GM04503 (cell line): ENCODE results near the gene ATXN1.

ENCODE experiments used
- DNase-seq: peaks from one replicate; pipeline ENCODE4 v3.0.0-alpha.2; 2012; ENCODE audit warnings: low read depth

ATXN1 gene

DNA sequence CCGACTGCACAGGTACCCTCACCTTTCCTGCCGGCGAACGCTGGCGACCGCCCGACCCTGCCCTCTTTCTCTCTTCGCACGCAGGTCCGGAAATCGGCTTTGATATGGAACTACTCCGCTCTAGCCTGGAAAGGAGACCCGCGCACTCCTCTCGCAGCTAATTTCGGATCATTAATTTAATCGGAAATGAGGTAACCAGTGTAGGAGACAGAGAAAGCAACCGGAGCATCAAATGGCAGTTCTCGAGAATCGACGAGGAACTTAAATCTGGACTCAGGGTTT, 949 bp upstream of the ATXN1 start:
- no peak for DNase-seq

DNA sequence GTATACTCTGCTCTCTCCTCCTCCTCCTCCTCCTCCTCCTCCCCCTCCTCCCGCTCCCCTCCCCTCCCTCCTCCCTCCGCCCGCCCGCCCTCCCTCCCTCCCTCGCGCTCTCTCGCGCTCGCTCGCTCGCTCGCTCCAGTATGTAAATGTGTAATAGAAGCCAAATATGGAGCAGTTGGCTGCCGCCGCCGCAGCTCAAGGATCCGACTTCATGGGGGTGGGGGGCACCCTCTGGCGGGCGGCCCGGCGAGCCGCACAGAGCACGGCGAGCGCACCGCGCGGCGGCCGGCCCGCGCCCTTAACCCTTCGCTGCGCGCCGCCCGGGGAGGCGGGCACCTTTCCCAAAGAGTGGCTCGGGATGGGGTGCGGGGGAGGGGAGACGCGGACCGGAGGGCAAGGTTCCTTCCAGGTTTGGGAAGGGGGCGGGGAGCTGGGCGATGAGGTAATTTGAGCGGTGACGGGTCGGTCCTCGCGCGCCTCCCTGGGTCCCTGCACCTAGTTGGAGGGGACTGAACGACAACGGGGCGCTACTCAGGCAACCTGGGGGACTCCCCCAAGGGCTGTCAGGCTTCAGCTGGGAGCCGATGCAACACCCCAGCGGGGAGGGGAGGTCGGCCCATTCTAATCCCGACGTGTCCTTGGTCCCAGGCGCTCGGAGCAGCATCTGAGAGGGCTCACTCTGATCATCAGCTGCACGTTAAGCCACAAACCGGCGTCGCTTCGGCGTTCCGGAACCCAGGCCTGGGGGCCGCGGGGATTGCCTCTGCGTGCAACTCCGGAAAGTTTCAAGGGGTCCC, 409 bp upstream of the ATXN1 start:
- DNase-seq, result no peak

DNA sequence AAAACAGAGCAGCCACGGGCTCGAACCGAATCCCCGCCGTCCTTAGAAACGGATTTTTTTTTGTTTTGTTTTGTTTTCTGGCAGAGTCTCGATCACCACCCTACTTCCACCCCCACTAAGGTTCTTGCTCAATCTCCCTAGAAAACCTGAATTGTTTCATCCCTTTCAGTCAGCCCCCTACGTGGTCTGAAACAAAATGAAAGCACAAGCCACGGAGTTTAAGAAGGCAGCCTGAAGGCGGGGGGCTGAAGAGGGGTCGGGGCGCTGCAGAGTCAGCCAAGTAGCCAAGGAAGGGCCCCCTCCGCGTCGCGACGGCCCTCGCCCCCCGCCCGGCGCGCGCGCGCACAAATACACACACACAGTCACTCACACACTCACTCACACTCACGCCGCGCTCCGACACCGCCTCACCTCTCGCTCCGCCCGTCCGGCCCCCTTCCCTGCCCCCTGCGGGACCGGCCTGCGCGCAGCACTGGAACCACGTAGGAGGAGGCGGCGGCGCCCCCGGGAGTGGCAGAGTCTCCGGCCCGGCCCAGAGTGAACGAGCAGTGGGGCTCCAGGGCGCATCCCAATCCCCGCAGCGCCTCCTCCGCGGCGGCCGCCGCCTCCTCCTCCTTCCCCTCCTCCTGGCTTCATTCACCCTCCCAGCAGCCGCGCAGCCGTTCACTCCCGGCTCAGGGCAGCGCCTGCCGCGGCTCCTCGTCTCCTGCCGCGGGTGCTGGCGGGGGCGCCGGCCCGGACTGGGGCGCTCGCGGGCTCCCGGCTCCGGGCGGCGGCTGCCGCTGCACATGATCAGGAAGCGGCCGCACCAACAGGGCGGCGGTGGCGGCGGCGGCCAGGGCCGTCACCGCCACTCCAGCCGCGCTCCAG, 1.4 kb downstream of the ATXN1 start:
- DNase-seq, result no peak

DNA sequence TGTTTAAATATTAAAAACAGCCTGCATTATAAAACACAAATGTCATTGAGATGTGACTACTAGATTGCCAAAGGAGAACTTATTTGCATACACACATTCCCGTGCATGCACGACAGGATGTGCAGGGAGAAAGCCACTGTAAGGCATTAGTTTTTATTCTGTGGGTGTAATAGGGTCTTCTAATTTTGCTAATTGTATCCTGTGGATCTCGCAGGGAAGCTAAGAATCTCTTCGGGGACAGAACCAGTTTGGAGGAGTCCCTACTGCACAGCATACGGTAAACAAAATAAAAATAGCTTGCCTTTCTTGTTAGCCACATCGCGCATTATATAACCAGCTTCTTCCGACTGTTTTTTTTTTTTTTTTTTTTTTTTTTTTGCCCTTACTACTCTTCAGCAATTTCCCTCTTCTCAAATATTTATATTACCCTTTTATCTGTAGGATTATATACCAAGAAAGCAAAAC, 2.0 kb downstream of the ATXN1 start:
- no peak for DNase-seq

DNA sequence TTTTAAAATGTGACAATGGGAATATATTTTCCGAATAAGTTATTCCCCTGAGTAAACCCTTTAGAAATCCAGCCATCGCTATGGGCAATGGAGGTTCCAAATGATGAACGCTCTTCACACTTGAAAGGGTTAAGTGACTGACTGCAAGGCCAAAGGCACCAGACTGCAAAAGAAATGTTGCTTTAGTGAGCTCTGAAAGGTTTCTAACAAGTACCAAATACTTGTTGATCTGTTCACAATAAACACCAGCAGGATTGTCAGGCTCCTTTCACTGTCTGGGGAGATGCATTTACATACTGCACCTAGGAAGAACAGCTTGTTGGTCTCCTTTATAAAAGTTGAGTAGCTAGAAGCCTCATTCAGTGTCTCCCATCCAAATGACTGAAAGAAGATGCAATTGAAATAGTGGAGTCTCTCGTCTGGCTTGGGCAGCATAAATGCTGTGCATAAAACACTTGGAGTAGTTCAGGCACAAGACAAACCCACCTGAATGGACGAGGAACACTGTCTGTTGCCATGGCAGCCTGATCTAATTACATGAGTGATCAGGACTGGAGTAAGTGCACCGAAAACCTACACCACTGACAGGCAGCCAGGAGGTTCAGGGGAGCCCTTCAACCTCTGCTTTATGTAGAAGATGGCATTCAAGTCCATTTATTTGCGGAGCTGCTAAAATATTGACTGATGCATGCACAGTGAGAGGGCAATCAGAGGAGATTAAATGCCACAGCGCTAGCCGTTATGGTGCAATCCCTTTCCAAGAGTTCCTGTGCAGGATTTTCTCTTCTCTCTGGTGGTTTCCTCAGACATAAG, 2.9 kb downstream of the ATXN1 start:
- DNase-seq, result no peak

DNA sequence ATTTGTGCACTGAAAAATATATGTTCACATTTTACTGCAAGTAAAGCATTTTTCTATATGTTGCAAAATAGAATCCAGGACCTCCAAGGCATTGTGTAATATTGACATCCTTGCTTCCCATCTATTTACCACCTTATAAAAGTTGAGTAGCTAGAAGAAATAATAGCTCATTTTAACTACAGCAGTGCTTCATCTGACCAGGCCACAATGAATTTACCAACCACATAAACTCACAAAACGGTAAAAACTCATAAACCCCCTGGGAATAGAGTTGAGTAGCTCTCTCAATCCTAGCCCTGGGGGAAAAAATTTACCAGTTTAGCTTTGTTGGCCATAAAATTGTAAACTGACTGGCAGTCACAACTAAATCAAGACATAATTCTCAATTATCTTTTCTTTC, 3.9 kb downstream of the ATXN1 start:
- DNase-seq, result no peak

DNA sequence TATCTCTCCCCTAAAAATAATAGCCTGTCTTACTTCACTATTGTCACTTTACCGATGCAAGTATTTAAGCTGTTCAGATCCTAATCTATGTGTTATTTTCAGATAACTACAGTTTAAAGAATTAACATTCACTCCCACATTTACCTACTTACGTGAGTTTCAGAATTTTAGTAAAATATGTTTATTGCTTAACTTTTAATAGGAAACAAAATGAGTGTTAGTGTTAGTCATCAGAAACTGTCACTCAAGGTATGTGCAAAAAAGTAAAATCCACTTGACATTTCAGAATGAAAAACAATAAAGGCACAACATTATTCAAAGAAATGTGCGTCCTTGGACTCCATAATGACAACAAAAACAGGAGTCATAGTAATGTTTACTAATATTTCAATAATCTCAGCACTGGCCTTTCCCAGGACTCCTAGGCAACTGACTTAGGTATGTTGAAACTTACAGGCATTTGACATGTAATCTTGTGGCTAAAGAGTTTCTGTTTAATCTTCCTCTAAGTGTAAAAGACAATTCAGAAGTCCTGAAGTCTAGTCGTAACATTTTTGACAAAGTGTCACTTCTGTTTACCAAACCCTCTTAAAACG, 4.5 kb downstream of the ATXN1 start:
- no peak for DNase-seq

DNA sequence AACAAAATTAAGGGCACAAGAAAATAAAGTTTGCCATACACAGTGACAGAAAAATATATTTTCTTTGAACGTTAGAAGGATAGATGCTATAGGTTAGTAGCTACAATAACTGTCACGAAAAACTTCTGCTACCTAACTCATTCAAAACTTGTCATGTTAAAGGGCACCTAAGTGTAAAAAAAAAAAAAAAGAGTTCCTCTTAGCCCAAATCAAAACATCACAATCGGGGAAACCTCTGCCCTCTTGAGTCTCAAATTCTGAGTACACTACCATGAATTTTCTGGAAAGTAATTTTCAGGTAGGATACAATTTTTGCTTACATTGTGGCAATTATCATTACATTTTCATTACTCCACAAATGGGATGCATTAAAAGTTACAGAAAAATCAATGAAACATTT, 5.7 kb downstream of the ATXN1 start:
- DNase-seq, result no peak

DNA sequence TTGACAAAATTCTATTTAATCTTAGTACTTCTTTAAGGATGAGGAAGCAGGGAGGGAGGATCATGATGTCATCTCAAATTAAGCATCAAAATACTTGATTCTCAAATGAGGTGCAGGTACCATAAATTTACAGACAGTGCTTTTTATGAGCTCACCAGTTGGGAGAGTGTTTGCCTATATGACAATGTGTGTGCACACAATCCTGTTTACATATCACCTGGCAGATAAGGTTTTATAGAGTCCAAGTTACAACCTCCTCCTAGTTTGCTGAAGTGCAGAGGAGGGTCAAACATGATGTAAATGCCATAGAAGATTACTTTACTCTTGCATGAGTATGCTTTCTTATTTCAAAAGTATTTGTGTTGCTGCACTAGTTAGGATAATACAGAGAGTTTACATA, 6.4 kb downstream of the ATXN1 start:
- DNase-seq, result no peak

DNA sequence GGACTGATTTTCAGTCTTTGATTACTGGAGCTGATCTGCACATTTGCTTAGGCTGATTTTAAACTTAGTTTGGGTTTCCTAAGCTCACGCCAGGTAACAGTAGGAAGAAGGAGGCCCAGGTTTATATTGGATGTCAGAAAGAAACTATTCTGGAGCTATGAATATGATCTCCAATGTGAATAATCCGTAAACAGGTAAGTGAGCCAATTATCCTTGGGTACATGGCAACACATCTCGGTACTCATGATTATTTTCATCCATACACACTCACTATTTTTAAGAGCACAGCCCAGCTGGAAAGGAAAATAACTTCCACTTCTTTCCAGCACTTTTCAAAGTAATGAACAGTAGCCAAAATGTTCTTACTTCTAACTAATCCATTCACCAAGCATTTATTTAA, 7.0 kb downstream of the ATXN1 start:
- DNase-seq, result no peak

DNA sequence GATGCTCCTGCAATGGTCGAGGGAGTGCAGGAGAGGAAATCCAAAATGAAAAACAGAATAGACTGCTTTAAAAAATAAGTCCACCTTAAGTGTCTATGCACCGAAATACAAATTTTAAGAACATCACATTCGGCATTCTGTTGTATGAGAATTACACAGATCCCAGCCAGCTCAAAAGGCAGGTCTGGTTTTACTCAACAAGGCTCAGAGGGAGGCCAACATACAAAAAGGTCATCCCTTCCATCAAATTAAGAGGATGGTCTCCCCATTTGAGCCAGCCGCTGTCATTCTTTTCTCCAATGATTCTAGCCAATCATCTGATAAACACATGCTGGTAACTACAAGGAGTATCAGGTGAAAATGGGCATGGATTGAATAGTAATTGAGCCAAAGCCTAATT, 7.9 kb downstream of the ATXN1 start:
- no peak for DNase-seq

DNA sequence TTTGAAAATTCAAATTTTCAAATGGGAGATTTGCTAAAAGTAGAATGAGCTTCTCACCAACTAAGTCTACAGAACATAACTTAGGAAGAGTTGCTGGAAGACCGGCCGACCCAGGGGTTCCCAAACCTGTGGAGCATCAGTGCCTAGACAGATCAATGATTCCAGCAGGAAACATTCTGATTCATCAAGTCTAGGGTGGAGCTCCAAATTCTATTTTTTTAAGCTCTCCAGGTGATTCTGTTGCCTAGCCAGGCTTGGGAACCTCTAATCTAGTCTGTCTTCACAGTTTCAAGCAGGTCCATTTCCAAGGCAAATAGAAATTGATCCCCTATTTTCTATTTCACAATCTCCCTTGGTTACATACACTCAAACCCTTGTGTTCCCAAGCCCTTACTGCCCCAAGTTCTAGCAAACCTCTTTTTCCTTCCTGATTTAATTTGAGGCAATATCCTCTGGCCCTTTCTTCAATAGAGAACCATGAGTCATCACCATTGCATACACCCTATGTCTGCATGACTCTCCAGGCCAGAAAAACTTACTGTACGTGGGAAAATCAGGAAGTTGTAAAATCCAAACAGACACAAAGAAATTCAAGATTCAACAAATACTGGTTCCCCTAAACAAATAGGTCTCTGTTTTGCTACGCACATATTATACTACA, 8.9 kb downstream of the ATXN1 start:
- DNase-seq, result peak; percentile 81

DNA sequence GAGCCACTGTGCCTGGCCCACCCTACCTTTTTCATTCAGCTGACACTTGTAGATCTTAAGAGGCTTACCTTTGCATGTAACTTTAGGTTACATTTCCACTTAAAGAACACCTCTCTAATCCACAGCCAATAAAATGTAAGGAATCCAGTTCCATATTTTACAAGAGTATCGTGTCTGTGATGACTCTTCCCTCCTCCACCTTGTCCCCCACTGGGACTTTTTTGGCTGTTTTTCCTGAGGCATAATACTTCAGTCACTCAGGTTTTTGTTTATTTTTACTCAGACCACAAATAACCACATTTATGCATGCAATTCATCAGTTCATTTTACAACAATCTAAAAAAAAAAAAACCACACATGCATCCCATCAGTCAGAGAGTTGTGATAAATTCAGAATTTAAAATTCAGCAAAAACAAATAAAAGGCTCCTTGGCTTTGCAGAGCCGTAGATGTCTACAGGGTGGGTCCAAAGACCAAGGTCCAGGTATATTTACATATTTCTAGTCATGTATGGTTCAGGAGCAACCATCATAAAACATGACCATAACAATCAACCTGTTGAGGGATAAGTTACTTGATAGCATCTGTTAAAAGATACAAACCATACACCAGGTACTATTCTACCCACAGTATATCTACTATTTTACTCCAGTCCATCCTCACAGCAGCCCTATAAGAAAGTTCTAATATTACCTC, 9.9 kb downstream of the ATXN1 start:
- no peak for DNase-seq

DNA sequence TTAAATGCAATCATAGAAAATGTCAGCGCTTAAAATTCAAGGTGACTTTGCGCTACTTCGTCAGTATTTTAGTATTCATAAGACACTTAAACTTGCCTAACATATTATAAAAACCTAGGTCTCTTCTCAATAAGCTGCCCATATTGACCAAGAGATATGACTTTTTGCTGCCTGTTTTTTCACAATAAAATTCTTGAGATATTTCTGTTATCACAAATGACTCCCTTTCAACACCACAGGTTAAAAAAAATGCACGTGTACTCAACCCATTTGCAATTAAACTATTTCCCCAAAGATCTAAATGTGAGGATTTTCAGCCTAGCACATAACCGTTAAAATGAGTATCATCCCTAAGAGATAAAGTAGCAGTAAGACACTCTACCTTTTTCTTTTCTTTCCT, 10.7 kb downstream of the ATXN1 start:
- no peak for DNase-seq

DNA sequence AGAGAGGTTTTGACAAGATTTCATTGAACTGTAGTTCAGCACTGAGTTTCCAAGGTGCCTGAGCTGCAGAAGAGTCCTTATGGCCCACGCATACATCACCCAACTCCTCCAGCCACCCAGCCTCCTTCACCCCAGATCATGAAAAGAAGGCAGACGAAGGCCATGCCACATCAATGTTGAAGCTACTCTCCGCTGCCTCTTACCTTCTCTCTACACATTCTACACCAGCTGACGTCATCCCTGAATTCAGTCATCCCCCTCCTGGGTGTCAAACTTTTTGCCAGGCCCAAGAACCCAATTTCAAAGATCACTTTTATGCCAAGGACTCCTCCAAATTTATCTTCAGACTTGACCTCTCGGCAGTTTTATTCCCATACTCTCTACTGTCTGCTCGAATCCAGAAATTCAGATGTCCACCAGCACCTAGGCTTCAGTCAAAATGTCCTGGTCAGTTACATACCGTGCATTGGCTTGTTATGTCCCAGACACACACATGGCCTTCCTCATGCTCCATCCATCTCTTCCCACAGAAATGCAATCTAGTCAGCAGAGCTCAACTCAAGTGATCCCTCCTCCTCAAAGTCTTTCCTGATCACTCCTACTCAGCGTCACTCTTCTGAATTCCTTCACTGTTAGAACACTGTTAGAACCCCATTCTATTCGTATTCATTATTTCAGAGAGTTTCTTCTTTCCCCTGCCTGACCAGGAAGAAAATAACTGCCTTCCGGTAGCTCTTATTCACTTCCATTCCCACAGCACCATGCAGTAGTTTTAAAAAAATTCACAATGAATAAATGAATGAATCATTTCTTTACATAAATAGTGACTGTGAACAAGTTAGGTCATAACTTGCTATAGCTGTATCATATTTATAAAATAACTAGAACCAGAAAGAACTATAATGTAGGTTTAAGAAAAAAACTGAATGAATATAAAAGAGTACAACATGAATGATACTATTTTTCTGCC, 11.5 kb downstream of the ATXN1 start:
- no peak for DNase-seq

DNA sequence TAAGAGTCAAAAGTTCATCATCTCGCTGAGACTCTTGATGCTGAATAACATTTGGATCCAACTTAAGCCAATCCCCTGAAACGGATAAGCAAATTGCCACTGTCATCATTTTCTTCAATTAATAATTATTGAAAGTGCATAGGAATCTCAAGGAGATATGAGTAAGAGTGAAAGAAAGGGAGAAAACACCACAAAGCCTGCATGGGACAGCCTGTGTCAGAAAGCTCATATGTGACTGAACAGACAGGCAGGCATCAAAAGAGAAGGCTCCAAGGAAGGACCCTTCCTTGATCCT, 13.3 kb downstream of the ATXN1 start:
- no peak for DNase-seq

DNA sequence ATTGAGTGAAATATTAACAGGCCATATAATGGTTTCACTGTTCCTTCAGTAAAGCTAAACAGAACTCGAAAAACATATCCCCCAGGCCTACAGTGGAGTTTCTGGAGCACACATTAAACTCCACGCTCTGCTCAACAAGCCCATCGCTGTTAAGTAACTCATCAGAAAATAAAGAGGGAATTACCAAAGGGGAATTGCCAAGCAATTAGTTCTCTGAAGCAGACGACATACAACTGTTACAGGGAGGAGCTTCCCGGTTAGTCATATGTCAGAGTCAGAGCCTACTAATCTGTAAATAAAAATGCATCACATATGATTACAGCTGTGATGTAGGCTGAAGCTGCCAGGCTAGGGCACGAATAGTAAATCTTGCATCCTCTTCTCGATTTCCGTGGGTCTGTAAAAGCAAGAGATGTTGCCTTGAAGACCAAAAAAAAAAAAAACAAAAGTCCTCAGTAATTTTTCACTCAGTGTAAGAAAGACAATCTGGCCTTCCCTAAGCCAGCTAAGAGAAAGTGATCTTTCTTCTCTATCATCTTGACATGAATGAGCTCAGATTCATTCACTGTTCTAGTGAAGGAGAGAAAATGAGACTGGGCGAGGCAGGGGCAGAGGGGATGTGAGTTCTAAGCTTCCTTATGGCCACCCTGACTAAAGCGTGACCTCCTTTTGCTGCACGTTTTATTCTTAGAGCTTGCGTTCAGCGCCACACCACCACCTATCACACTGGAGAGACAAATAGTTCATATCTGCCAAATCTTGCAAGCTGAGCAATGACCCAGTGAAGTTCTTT, 13.8 kb downstream of the ATXN1 start:
- no peak for DNase-seq

DNA sequence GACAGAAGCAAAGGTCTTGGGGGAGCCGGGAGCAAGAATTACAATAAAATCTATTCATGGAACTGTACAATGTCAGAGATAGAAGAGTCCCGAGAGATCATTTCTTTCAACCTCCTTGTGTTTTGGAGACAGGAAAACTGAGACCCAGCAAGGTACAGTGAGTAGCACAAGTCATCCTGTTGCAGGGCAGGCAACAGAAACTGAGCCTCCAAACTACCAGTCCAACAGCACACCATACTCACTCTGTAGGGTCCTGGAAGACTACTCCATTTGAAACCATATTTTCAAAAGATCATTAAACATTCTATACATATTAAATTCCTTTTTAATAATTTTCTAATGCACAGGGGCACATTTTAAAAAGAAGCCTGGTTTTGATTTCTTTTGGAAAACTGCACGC, 14.4 kb downstream of the ATXN1 start:
- no peak for DNase-seq

DNA sequence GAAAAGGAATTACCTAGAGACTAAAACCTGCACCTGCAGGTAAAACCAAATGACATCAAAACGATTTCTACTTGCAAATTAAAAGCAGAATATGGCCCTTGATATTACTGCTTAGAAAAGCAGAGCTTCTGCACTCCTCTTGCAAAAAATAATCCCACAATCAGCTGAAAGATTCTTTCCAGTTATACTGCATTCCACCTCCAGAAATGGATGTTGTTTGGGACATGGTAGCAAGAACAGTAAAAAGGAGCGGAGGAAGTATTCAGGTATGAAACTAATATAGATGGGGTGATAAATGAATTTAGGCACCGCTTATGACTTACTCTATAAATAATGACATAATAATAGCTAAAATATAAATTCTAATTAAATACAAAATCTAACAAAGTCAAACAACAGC, 14.9 kb downstream of the ATXN1 start:
- DNase-seq, result no peak
